RWPE2 (cell line): Measurements from ENCODE around the gene CHADL.

ENCODE experiments used
- ATAC-seq: fragments of 200-7000 bp; cut with Tn5 transposase; 3 replicates; pipeline ENCODE4 v1.9.1; 2021; ENCODE audit warnings: low read depth
- DNase-seq: peaks from one replicate; pipeline ENCODE4 v3.0.0-alpha.2; 2020; ENCODE audit warnings: low spot score
- H3K27ac ChIP-seq: fragments of 450-650 bp; 2 replicates; pipeline ENCODE4 v1.5.1; 2017; ENCODE audit warnings: mild to moderate bottlenecking; ENCODE audit not compliant: poor library complexity, severe bottlenecking
- H3K27me3 ChIP-seq: fragments of 250-450 bp; sonication (Bioruptor Pico); 2 replicates; pipeline ENCODE4 v1.5.1; 2021; ENCODE audit warnings: mild to moderate bottlenecking, moderate library complexity; ENCODE audit not compliant: insufficient read depth, poor library complexity, severe bottlenecking
- H3K36me3 ChIP-seq: fragments of 250-450 bp; sonication (Bioruptor Pico); 2 replicates; pipeline ENCODE4 v1.5.1; 2020; ENCODE audit warnings: low read depth, mild to moderate bottlenecking, moderate library complexity
- H3K4me1 ChIP-seq: fragments of 250-450 bp; sonication (Bioruptor Pico); 2 replicates; pipeline ENCODE4 v1.5.1; 2021; ENCODE audit warnings: mild to moderate bottlenecking, moderate library complexity; ENCODE audit not compliant: insufficient read depth, poor library complexity, severe bottlenecking
- H3K4me3 ChIP-seq: fragments of 250-450 bp; sonication (Bioruptor Pico); 2 replicates; pipeline ENCODE4 v1.5.1; 2021; ENCODE audit warnings: mild to moderate bottlenecking, moderate library complexity; ENCODE audit not compliant: severe bottlenecking
- H3K9me3 ChIP-seq: fragments of 250-450 bp; sonication (Bioruptor Pico); 2 replicates; pipeline ENCODE4 v1.5.1; 2021; ENCODE audit warnings: mild to moderate bottlenecking, moderate library complexity; ENCODE audit not compliant: severe bottlenecking
- TF ChIP-seq, protein P1 (sequence below): fragments of 450-650 bp; IDR thresholded peaks from one replicate; pipeline ENCODE4 v1.5.1; 2017; ENCODE audit warnings: mild to moderate bottlenecking, moderate library complexity; ENCODE audit not compliant: poor library complexity, severe bottlenecking

The CHADL gene

DNA sequence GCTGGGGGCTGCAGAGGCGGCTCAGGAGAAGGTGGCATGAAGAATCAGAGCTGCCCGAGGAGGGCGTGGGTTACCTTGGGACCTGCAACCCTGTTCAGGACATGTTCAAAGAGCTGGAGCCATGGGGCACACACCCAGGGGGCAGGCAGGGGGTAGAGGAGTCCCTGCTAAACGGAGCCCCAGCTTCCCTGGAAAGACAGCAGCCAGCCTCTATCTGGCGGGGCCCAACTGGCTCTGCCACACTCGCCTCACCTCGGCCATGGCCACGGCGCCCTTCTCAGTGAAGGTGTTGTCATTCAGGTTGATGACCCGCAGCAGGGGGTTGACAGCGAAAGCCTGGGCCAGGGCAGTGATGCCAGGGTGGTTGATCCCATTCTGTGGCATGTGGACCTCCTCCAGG lies 17.0 kb upstream of the CHADL start:
- TF ChIP-seq, protein P1, sequence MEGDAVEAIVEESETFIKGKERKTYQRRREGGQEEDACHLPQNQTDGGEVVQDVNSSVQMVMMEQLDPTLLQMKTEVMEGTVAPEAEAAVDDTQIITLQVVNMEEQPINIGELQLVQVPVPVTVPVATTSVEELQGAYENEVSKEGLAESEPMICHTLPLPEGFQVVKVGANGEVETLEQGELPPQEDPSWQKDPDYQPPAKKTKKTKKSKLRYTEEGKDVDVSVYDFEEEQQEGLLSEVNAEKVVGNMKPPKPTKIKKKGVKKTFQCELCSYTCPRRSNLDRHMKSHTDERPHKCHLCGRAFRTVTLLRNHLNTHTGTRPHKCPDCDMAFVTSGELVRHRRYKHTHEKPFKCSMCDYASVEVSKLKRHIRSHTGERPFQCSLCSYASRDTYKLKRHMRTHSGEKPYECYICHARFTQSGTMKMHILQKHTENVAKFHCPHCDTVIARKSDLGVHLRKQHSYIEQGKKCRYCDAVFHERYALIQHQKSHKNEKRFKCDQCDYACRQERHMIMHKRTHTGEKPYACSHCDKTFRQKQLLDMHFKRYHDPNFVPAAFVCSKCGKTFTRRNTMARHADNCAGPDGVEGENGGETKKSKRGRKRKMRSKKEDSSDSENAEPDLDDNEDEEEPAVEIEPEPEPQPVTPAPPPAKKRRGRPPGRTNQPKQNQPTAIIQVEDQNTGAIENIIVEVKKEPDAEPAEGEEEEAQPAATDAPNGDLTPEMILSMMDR = no peak
- H3K36me3 ChIP-seq = peaks cover 97% of the 10 kb centered on the region
- DNase-seq = no peak

DNA sequence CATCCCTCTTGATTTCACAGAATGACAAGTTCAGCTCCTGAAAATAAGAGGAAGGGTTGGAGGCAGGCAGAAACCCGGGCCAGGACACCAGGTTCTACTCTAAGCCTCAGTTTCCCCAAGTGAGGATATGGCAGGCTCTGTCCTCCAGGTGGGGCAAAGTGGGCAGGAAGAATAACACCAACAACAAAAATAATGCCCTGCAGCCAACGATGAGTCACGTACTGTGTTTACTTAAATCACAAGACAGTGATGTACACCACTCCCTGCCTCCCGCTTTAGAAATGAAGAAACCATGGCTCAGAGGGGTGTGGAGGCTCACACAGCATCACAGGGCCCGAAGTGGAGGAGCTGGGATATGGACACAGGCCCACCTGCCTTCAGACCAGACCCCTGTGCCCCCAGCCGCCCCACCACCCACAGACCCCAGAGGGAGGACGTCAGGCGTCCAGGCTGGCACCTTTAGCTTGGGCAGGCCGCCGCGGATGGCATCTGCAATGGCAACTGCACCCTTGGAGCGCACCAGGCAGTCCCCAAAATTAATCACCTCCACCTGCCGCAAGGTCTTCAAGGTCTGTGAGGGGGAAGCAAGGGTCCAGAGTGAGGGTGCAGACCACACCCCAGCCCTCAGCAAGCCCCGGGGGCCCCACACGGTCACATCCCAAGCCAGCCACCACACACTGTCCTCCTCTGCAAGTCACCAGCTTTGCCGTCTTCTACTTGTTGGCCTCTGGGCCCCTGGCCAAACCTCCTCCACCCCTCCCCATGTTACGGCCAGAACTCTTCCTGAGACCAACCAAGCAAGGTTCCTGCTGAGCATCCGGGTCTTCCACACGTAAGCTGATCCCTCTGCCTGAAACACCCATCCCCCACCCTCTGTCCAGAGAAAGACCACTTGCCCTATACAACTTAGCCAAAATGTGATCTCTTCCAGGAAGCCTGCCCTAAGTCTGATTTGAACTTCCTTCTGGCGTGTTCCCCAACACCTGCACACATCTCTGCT lies 15.8 kb upstream of the CHADL start:
- Histone ChIP-seq H3K4me1 (no peaks in the 10 kb centered on the region), H3K27ac (no peak overlapping the region), H3K36me3 (peaks cover 97% of the 10 kb centered on the region), H3K4me3 (no peak overlapping the region), H3K27me3 (no peaks in the 10 kb centered on the region), H3K9me3 (no peaks in the 10 kb centered on the region)
- TF ChIP-seq, protein P1 = peak; percentile 5
- no peak for DNase-seq
- peak; percentile 85 for ATAC-seq

More for the DNA sequence above, 17.0 kb upstream of the CHADL start:
- Histone ChIP-seq H3K4me3 (no peak overlapping the region), H3K27me3 (no peaks in the 10 kb centered on the region), H3K27ac (no peak overlapping the region), H3K9me3 (no peaks in the 10 kb centered on the region), H3K4me1 (no peaks in the 10 kb centered on the region)
- no peak for ATAC-seq

DNA sequence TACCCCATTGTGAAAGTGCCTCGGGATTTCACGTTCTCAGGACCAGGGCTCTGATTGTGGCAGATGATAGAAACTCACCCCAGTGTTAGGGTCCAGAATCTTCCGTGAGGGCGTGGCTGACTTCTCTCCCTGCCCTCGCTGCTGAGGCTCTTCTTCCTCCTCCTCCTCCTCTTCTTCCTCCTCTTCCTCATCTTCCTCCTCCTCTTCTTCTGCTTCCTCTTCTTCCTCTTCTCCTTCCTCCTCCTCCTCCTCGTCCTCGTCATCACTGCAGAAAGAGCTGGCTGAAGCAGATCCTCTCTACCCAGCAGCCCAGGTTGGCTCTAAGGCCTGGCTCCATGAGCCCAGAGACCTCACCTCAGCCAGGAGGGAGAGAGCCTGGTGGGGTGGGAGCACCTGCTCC lies 13.5 kb upstream of the CHADL start:
- ATAC-seq = no peak
- no peak for DNase-seq
- TF ChIP-seq, protein P1 = no peak
- H3K36me3 ChIP-seq = peaks cover 99% of the 10 kb centered on the region
- H3K4me1 ChIP-seq = no peaks in the 10 kb centered on the region
- no peaks in the 10 kb centered on the region for H3K27me3 ChIP-seq
- H3K4me3 ChIP-seq = no peak overlapping the region
- no peaks in the 10 kb centered on the region for H3K9me3 ChIP-seq
- no peak overlapping the region for H3K27ac ChIP-seq

DNA sequence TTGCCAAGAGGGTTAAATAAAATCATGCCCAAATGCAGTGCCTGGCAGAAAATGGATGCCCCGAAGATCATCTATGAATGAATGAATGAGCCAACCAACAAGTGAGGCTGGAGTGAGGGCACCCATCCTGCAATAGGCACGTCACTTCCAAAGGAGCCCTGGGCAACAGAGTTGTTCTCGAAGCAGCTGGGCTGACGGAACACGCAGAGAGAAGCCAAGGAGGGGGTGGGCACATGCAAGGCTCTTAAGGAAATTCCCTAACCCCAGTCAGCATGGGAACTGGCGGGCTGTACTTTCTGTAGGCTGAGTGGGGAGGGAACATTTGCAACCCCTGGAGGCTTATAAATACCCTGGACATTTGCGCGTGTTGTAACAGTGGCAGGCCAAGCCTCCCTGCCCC lies 11.6 kb upstream of the CHADL start:
- no peak for DNase-seq
- no peaks in the 10 kb centered on the region for H3K9me3 ChIP-seq
- H3K4me3 ChIP-seq = no peak overlapping the region
- no peaks in the 10 kb centered on the region for H3K27me3 ChIP-seq
- no peak for ATAC-seq
- no peak overlapping the region for H3K27ac ChIP-seq
- H3K4me1 ChIP-seq = no peaks in the 10 kb centered on the region
- TF ChIP-seq, protein P1 = no peak
- peaks cover 99% of the 10 kb centered on the region for H3K36me3 ChIP-seq

DNA sequence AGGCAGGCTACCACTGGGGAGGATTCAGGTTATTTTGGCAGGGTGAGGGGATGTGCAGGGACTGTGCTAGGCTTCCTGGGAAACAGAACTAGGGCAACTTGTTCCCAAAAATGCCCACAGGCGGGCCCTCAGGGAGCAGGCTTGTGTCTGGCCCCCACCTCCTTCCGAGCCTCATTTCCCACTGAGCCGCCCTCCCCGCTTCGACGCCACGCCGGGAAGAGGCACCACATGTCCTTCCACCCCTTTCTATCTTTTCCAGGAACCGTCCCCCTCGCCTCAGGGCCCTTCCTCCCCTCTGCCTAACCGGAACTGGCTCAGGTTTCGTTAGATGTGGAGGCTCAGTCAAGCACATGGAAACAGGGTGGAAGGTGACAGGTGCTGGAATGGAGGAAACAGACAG lies 9.4 kb upstream of the CHADL start:
- peaks cover 88% of the 10 kb centered on the region for H3K36me3 ChIP-seq
- no peaks in the 10 kb centered on the region for H3K4me1 ChIP-seq
- no peaks in the 10 kb centered on the region for H3K27me3 ChIP-seq
- no peaks in the 10 kb centered on the region for H3K9me3 ChIP-seq
- TF ChIP-seq, protein P1 = no peak
- no peak overlapping the region for H3K4me3 ChIP-seq
- DNase-seq (no peak), ATAC-seq (no peak)
- no peak overlapping the region for H3K27ac ChIP-seq
